GM12878 (cell line): ENCODE results near the gene PSENEN. TPM values are rescaled to one million over a fixed set of nuclear protein-coding genes. Genes with fewer than 3 reads are reported as not detected.

Experiments
- ATAC-seq: fragments of 200-7000 bp; cut with Tn5 transposase; 3 replicates; pipeline ENCODE4 v1.9.1; 2020; ENCODE audit warnings: mild to moderate bottlenecking, moderate library complexity
- BruUV-seq: library from RNA; stranded (reverse); fragments of 400-500 nt; replicated peaks from 2 replicates; lab custom pipeline; 2021; lab: Mats Ljungman, UMichigan
- CTCF ChIA-PET: fragments of 300-600 bp; sonication (Branson Sonifier 250); formaldehyde crosslinking; extraction: SDS; loops from one replicate; lab custom pipeline; 2021; ENCODE audit warnings: inconsistent platforms; lab: Yijun Ruan, JAX
- POLR2A ChIA-PET: fragments of 350-600 bp; formaldehyde crosslinking; extraction: SDS; loops from one replicate; lab custom pipeline; 2021; ENCODE audit warnings: inconsistent platforms; lab: Charles Lee
- RAD21 ChIA-PET: fragments of 300-600 bp; sonication (Branson Sonifier 250); formaldehyde crosslinking; loops from one replicate; lab custom pipeline; 2023; ENCODE audit warnings: antibody characterized with exemption; ENCODE audit not compliant: unreplicated experiment; lab: Charles Lee
- SMC1A ChIA-PET: fragments of 300-600 bp; sonication (Branson Sonifier 250); formaldehyde crosslinking; loops from one replicate; lab custom pipeline; 2023; ENCODE audit not compliant: unreplicated experiment, uncharacterized antibody; lab: Charles Lee
- DNase-seq: peaks from one replicate; pipeline ENCODE4 v3.0.0-alpha.2; 2011; ENCODE audit warnings: low read depth, low spot score
- FAIRE-seq: peaks from 3 replicates; lab custom pipeline; 2011; peaks lifted over from hg19 to GRCh38; lab: Jason Lieb, UNC
- H2AFZ ChIP-seq: 2 replicates; pipeline ENCODE4 v1.6.0; 2011; ENCODE audit warnings: low read depth, low read length, control low read depth; ENCODE audit not compliant: control insufficient read depth
- H3K27ac ChIP-seq: 2 replicates; pipeline ENCODE4 v1.5.1; 2011; ENCODE audit warnings: control low read depth; ENCODE audit not compliant: control insufficient read depth, insufficient read depth
- H3K27me3 ChIP-seq, 2 experiments: replicated peaks in 1 of 2; 2 replicates each; pipeline versions ENCODE4 v1.6.0 to v1.6.1; 2011; ENCODE audit warnings: low read length in 1 of 2; ENCODE audit not compliant: control insufficient read depth in 2 of 2, insufficient read depth in 2 of 2
- H3K36me3 ChIP-seq, 2 experiments: 2 replicates each; pipeline ENCODE4 v1.5.1; 2011; ENCODE audit warnings: low read length in 1 of 2; ENCODE audit not compliant: control insufficient read depth in 2 of 2, insufficient read depth in 2 of 2
- H3K4me1 ChIP-seq: 2 replicates; pipeline ENCODE4 v1.6.1; 2011; ENCODE audit warnings: mild to moderate bottlenecking, low read length, moderate library complexity, mixed read lengths; ENCODE audit not compliant: control insufficient read depth, insufficient read depth
- H3K4me2 ChIP-seq: 2 replicates; pipeline ENCODE4 v1.6.0; 2011; ENCODE audit warnings: control low read depth; ENCODE audit not compliant: control insufficient read depth, insufficient read depth
- H3K4me3 ChIP-seq: fragments of 200-600 bp; sonication (generic); 2 replicates; pipeline ENCODE4 v1.5.1; 2016
- H3K79me2 ChIP-seq: 2 replicates; pipeline ENCODE4 v1.6.0; 2011; ENCODE audit warnings: low read length; ENCODE audit not compliant: control insufficient read depth, insufficient read depth
- H3K9ac ChIP-seq: 2 replicates; pipeline ENCODE4 v1.8.0; 2011; ENCODE audit warnings: low read length, control low read depth, mixed read lengths; ENCODE audit not compliant: control insufficient read depth, insufficient read depth
- H3K9me3 ChIP-seq: replicated peaks from 3 replicates; pipeline ENCODE4 v1.5.1; 2011; ENCODE audit warnings: mild to moderate bottlenecking, low read length; ENCODE audit not compliant: control insufficient read depth, insufficient read depth
- H4K20me1 ChIP-seq: 2 replicates; pipeline ENCODE4 v1.6.0; 2011; ENCODE audit not compliant: control insufficient read depth, insufficient read depth
- DPF2 ChIP-seq: fragments of 450-650 bp; IDR thresholded peaks from 2 replicates; pipeline ENCODE4 v1.6.1; 2017; ENCODE audit warnings: mild to moderate bottlenecking
- EED ChIP-seq: sonication (generic); IDR thresholded peaks from 2 replicates; pipeline ENCODE4 v1.6.1; 2016; ENCODE audit warnings: antibody characterized with exemption, low read depth
- NR2F1 ChIP-seq: fragments of 450-650 bp; conservative IDR thresholded peaks from 2 replicates; pipeline ENCODE4 v1.6.1; 2017; ENCODE audit warnings: mild to moderate bottlenecking
- SUPT20H ChIP-seq: IDR thresholded peaks from 2 replicates; pipeline ENCODE4 v1.6.1; 2011; ENCODE audit warnings: low read depth, mild to moderate bottlenecking, low read length, moderate library complexity, borderline replicate concordance; ENCODE audit not compliant: control insufficient read depth
- WGBS: methylation state at CpG from one replicate; pipeline ENCODE4 v1.1.6; 2016; ENCODE audit warnings: low lambda C conversion rate; ENCODE audit not compliant: insufficient replicate concordance, insufficient coverage; ENCODE audit errors: missing lambda C conversion rate; 5-methylcytosine and 5-hydroxymethylcytosine counted together
- in situ Hi-C: fragments of 300-500 bp; cut with MboI; formaldehyde crosslinking; loops from 9 replicates; pipeline ENCODE4 v1.14.3; 2018; ENCODE audit warnings: mixed read lengths
- intact Hi-C: fragments of 100-400 bp; cut with micrococcal nuclease; formaldehyde crosslinking; loops from one replicate; pipeline ENCODE4 v1.14.2; 2022; ENCODE audit not compliant: unreplicated experiment
- polyA plus RNA-seq, 11 experiments: library from polyadenylated mRNA; depleted of rRNA in 4 of 11; unstranded in 6 of 11; stranded (reverse) in 5 of 11; fragments of >200 nt; fragmentation: Nextera tagmentation in 4 of 11; fragmentation: Illumina TruSeq in 1 of 11; extraction: Ambion mirVana in 4 of 11; extraction: Trizol in 1 of 11; gene quantifications; 1 replicate in 1 of 11; 2 replicates in 10 of 11; pipeline versions ENCODE4 v1.2.1 to v1.2.3, GENCODE V29; 2011 to 2016; ENCODE audit warnings: inconsistent platforms in 2 of 11, missing spikeins in 2 of 11, low read depth in 1 of 11
- total RNA-seq, 4 experiments: library from RNA; depleted of rRNA in 3 of 4; stranded (reverse); fragments of >200 nt in 3 of 4; fragmentation: Illumina TruSeq in 1 of 4; extraction: Trizol in 1 of 4; gene quantifications; 2 replicates each; pipeline versions ENCODE4 v1.2.1 to v1.2.3, GENCODE V29; 2013 to 2021
- TF ChIP-seq, protein P1 (sequence below): fragments of 450-650 bp; conservative IDR thresholded peaks from 2 replicates; pipeline ENCODE4 v1.6.1; 2017; ENCODE audit warnings: mild to moderate bottlenecking, moderate library complexity
- TF ChIP-seq, protein P2 (sequence below): IDR thresholded peaks from 2 replicates; pipeline ENCODE4 v1.6.1; 2011; ENCODE audit warnings: borderline replicate concordance, low read depth, mild to moderate bottlenecking, moderate library complexity, mixed read lengths, low read length; ENCODE audit not compliant: insufficient read depth; ENCODE audit errors: extremely low read length
- TF ChIP-seq, protein P3 (sequence below): IDR thresholded peaks from 2 replicates; pipeline ENCODE4 v1.6.1; 2011; ENCODE audit warnings: low read depth, mild to moderate bottlenecking, low read length, moderate library complexity, borderline replicate concordance; ENCODE audit errors: extremely low read depth
- TF ChIP-seq, protein P4 (sequence below): fragments of 150-350 bp; IDR thresholded peaks from 2 replicates; pipeline ENCODE4 v1.6.1; 2014; ENCODE audit warnings: mild to moderate bottlenecking, low read depth, low read length

Gene PSENEN
- total and polyA plus RNA-seq, 10 of the 15 experiments (the other 5 are each of a cell fraction or from before 2014, with no cell fraction given) = 14.4 to 178 (median 43.5) TPM

DNA sequence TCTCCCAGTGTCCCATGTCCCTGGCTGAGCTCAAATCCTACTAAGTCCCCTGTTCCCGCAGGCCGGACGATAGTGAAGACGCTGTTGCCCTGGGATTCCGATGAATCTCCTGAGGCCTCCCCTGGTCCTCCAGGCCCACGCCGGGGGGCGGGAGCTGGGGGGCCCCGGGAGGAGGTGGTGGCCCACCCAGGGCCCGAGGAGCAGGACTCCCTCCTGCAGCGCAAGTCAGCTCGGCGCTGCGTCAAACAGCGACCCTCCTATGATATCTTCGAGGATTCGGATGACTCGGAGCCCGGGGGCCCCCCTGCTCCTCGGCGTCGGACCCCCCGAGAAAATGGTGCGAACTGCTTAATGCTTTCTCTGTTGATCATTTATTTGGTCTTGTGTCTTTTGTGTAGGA is 21.8 kb upstream of the PSENEN start:
- TF ChIP-seq, protein P1, sequence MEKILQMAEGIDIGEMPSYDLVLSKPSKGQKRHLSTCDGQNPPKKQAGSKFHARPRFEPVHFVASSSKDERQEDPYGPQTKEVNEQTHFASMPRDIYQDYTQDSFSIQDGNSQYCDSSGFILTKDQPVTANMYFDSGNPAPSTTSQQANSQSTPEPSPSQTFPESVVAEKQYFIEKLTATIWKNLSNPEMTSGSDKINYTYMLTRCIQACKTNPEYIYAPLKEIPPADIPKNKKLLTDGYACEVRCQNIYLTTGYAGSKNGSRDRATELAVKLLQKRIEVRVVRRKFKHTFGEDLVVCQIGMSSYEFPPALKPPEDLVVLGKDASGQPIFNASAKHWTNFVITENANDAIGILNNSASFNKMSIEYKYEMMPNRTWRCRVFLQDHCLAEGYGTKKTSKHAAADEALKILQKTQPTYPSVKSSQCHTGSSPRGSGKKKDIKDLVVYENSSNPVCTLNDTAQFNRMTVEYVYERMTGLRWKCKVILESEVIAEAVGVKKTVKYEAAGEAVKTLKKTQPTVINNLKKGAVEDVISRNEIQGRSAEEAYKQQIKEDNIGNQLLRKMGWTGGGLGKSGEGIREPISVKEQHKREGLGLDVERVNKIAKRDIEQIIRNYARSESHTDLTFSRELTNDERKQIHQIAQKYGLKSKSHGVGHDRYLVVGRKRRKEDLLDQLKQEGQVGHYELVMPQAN = no peak
- TF ChIP-seq DPF2 (no peak), SUPT20H (no peak), NR2F1 (no peak), EED (no peak)
- TF ChIP-seq, protein P2, sequence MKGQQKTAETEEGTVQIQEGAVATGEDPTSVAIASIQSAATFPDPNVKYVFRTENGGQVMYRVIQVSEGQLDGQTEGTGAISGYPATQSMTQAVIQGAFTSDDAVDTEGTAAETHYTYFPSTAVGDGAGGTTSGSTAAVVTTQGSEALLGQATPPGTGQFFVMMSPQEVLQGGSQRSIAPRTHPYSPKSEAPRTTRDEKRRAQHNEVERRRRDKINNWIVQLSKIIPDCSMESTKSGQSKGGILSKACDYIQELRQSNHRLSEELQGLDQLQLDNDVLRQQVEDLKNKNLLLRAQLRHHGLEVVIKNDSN = no peak
- TF ChIP-seq, protein P3, sequence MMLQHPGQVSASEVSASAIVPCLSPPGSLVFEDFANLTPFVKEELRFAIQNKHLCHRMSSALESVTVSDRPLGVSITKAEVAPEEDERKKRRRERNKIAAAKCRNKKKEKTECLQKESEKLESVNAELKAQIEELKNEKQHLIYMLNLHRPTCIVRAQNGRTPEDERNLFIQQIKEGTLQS = no peak
- TF ChIP-seq, protein P4, sequence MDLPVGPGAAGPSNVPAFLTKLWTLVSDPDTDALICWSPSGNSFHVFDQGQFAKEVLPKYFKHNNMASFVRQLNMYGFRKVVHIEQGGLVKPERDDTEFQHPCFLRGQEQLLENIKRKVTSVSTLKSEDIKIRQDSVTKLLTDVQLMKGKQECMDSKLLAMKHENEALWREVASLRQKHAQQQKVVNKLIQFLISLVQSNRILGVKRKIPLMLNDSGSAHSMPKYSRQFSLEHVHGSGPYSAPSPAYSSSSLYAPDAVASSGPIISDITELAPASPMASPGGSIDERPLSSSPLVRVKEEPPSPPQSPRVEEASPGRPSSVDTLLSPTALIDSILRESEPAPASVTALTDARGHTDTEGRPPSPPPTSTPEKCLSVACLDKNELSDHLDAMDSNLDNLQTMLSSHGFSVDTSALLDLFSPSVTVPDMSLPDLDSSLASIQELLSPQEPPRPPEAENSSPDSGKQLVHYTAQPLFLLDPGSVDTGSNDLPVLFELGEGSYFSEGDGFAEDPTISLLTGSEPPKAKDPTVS = no peak
- TF ChIP-seq, all 136 proteins: peak for 0
- in situ Hi-C loops (no loop called here), intact Hi-C loops (no loop called here)
- no peak for DNase-seq
- Histone ChIP-seq H3K36me3 (peaks cover 27 to 37% of the 10 kb centered on the region in 2 experiments), H3K4me2 (no peak overlapping the region), H3K9me3 (no peaks in the 10 kb centered on the region), H4K20me1 (no peaks in the 10 kb centered on the region; the same call in 1 of the 2 replicates), H3K4me1 (peaks cover 10% of the 10 kb centered on the region), H3K9ac (no peak overlapping the region), H2AFZ (no peak overlapping the region), H3K27me3 (no peaks in the 10 kb centered on the region), H3K27ac (no peak overlapping the region), H3K4me3 (no peak overlapping the region), H3K79me2 (peaks cover 14% of the 10 kb centered on the region)
- ChIA-PET CTCF (no interaction called here), RAD21 (no interaction called here), SMC1A (interaction anchor here (1.0 kb wide), 1 partner anchor 29 kb away, joined by 4 read pairs; no protein-coding TSS in a partner anchor), POLR2A (no interaction called here)
- FAIRE-seq = no peak
- WGBS = 97% methylated on average over 17 of the region's 24 CpGs
- no peak for ATAC-seq
- BruUV-seq = no TSS peak
